Cardiac muscle cell (in vitro differentiated cells and primary cell): ENCODE measurements around the gene COG7. TPM values are rescaled to one million over a fixed set of nuclear protein-coding genes. Genes with fewer than 3 reads are reported as not detected.

ENCODE experiments used
- DNase-seq, 2 donors: peaks; one replicate each; pipeline versions ENCODE4 v3.0.0 to v3.0.0-alpha.2; 2010 to 2017; ENCODE audit warnings: low read depth in 1 of 2, low spot score in 1 of 2
- H3K27ac ChIP-seq: fragments of 200-600 bp; sonication (generic); 2 replicates; pipeline ENCODE4 v1.5.1; 2016
- H3K27me3 ChIP-seq: fragments of 200-600 bp; sonication (generic); 2 replicates; pipeline ENCODE4 v1.6.0; 2016; ENCODE audit warnings: control low read depth
- H3K36me3 ChIP-seq: fragments of 200-600 bp; sonication (generic); 2 replicates; pipeline ENCODE4 v1.5.1; 2016; ENCODE audit warnings: control low read depth
- H3K4me1 ChIP-seq: fragments of 200-600 bp; sonication (generic); 2 replicates; pipeline ENCODE4 v1.8.1; 2017; ENCODE audit warnings: low read depth, mild to moderate bottlenecking, mixed run types
- H3K4me3 ChIP-seq: fragments of 200-600 bp; sonication (generic); 2 replicates; pipeline ENCODE4 v1.5.1; 2016; ENCODE audit warnings: mild to moderate bottlenecking
- H3K9me3 ChIP-seq: fragments of 200-600 bp; sonication (generic); 2 replicates; pipeline ENCODE4 v1.5.1; 2017; ENCODE audit warnings: low read depth, mild to moderate bottlenecking, control low read depth
- polyA plus RNA-seq: library from polyadenylated mRNA; unstranded; fragments of >200 nt; fragmentation: Nextera tagmentation; extraction: Ambion mirVana; gene quantifications from 2 replicates; pipeline ENCODE4 v1.2.1, GENCODE V29; 2016
- total RNA-seq: library from RNA; depleted of rRNA; stranded (reverse); fragments of >200 nt; gene quantifications from 2 replicates; pipeline ENCODE4 v1.2.3, GENCODE V29; 2016
- TF ChIP-seq, protein P1 (sequence below): IDR thresholded peaks from 2 replicates; pipeline ENCODE4 v1.5.1; 2012; ENCODE audit warnings: low read depth, mild to moderate bottlenecking, low read length

COG7 gene
- total and polyA plus RNA-seq, 2 experiments from 2014 or later: 10.6 to 23.5 TPM

DNA sequence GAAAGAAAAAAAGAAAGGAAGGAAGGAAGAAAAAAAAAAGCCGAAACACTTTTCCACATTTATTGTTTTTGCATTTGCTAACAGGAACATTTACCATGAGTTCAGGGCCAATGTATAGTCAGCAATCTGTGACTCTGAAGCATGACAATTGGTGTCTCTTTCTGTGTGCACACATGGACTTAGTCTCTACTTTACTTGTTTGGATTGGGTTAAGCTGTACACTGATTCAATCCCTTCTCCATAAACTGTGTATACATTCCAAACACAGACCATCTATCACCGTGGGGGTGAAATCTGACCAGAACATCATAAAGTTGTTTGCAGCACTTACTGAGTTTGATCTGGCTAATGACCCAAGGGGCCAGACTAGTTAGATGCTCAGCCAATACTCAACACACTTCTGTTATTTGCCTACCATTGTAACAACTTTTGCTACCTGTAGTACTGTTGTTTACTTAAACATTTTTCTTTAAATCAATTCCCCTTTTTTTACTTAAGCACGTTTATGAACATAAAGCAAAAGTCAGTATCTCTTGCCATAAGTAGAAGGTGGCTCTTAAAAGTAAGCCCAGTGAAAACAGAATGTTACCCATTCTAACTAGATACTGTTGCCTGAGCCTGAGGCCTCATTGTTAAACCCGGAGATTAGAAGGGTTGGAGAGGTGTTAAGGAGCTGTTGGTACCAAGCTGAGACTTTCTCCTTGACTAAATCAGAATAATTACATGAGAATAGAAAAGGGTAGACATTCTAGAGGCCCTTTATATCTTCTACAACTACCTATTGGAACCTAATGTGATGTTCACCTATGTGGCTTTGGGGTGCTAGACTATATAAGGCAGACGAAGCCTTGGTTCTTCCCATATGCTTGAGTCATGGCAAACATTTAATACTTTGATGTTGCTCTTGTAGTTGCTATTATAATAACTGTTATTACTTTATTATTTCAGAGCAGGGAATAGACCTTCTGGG lies 109.1 kb downstream of the COG7 start:
- H3K4me3 ChIP-seq: no peak overlapping the region
- TF ChIP-seq, protein P1, sequence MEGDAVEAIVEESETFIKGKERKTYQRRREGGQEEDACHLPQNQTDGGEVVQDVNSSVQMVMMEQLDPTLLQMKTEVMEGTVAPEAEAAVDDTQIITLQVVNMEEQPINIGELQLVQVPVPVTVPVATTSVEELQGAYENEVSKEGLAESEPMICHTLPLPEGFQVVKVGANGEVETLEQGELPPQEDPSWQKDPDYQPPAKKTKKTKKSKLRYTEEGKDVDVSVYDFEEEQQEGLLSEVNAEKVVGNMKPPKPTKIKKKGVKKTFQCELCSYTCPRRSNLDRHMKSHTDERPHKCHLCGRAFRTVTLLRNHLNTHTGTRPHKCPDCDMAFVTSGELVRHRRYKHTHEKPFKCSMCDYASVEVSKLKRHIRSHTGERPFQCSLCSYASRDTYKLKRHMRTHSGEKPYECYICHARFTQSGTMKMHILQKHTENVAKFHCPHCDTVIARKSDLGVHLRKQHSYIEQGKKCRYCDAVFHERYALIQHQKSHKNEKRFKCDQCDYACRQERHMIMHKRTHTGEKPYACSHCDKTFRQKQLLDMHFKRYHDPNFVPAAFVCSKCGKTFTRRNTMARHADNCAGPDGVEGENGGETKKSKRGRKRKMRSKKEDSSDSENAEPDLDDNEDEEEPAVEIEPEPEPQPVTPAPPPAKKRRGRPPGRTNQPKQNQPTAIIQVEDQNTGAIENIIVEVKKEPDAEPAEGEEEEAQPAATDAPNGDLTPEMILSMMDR: no peak
- no peaks in the 10 kb centered on the region for H3K36me3 ChIP-seq
- no peaks in the 10 kb centered on the region for H3K4me1 ChIP-seq
- no peaks in the 10 kb centered on the region for H3K9me3 ChIP-seq
- H3K27me3 ChIP-seq: no peaks in the 10 kb centered on the region
- no peak overlapping the region for H3K27ac ChIP-seq
- no peak for DNase-seq

DNA sequence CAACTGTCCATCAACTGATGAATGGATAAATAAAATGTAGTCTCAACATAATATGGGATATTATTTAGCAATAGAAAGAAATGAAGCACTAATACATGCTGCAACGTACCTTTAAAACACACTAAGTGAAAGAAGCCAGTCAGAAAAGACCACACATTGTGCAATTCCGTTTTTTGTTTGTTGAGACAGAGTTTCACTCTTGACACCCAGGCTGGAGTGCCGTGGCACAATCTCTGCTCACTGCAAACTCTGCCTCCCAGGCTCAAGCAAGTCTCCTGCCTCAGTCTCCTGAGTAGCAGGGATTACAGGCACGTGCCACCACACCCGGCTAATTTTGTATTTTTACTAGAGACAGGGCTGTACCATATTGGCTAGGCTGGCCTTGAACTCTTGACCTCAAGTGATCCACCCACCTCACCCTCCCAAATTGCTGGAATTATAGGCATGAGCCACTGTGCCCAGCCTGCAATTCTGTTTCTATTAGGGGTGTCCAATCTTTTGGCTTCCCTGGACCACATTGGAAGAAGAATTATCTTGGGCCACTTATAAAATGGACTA lies 110.8 kb downstream of the COG7 start:
- H3K36me3 ChIP-seq: no peaks in the 10 kb centered on the region
- no peaks in the 10 kb centered on the region for H3K27me3 ChIP-seq
- TF ChIP-seq, protein P1: no peak
- H3K4me1 ChIP-seq: no peaks in the 10 kb centered on the region
- no peak for DNase-seq
- H3K9me3 ChIP-seq: no peaks in the 10 kb centered on the region
- no peak overlapping the region for H3K27ac ChIP-seq
- H3K4me3 ChIP-seq: no peak overlapping the region

DNA sequence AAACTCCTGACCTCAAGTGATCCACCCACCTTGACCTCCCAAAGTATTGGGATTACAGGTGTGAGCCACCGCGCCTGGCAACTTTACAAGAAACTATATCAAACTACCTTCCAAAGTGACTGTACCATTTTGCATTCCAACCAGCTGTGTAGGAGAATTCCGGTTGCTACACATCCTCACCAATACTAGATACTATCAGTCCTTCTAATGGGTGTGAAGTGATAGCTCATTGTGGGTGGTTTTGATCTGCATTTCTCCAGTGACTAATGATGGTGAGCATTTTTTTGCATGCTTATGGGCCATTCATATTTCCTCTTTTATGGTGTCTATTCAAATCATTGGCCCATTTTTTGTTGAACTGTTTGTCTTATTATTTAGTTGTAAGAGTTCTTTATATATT lies 113.2 kb downstream of the COG7 start:
- Histone ChIP-seq H3K27ac (no peak overlapping the region), H3K4me1 (no peaks in the 10 kb centered on the region), H3K4me3 (no peak overlapping the region), H3K9me3 (no peaks in the 10 kb centered on the region), H3K27me3 (no peaks in the 10 kb centered on the region), H3K36me3 (no peaks in the 10 kb centered on the region)
- DNase-seq: no peak
- TF ChIP-seq, protein P1: no peak

Other genes with a start within 250 kb of the COG7 start
- gene SCNN1B, start 150.9 kb downstream of the COG7 start, total RNA-seq: not detected in 2 replicates
- not detected in 2 replicates for gene SCNN1B, start 150.9 kb downstream of the COG7 start, polyA plus RNA-seq
- 71.7 and 126 TPM in 2 replicates for gene GGA2, start 57.3 kb upstream of the COG7 start, total RNA-seq
- 149 and 160 TPM in 2 replicates for gene GGA2, start 57.3 kb upstream of the COG7 start, polyA plus RNA-seq
- 25.5 and 57.2 TPM in 2 replicates for gene EARS2, start 104.2 kb upstream of the COG7 start, total RNA-seq
- 21.0 and 23.3 TPM in 2 replicates for gene EARS2, start 104.2 kb upstream of the COG7 start, polyA plus RNA-seq
- gene UBFD1, start 104.5 kb upstream of the COG7 start, total RNA-seq: 256 and 277 TPM in 2 replicates
- 56.5 and 66.9 TPM in 2 replicates for gene UBFD1, start 104.5 kb upstream of the COG7 start, polyA plus RNA-seq
- 108 and 192 TPM in 2 replicates for gene NDUFAB1, start 143.1 kb upstream of the COG7 start, total RNA-seq
- 369 and 431 TPM in 2 replicates for gene NDUFAB1, start 143.1 kb upstream of the COG7 start, polyA plus RNA-seq
- gene PALB2, start 188.1 kb upstream of the COG7 start, total RNA-seq: 8.3 and 9.5 TPM in 2 replicates
- gene PALB2, start 188.1 kb upstream of the COG7 start, polyA plus RNA-seq: 10.8 and 13.8 TPM in 2 replicates
- gene DCTN5, start 188.3 kb upstream of the COG7 start, total RNA-seq: 22.8 and 42.8 TPM in 2 replicates
- 39.0 and 39.2 TPM in 2 replicates for gene DCTN5, start 188.3 kb upstream of the COG7 start, polyA plus RNA-seq
- 6.8 and 93.3 TPM in 2 replicates for gene PLK1, start 225.7 kb upstream of the COG7 start, total RNA-seq
- 13.4 and 134 TPM in 2 replicates for gene PLK1, start 225.7 kb upstream of the COG7 start, polyA plus RNA-seq